ENCODE results near the gene DAB1. TPM values are rescaled to one million over a fixed set of nuclear protein-coding genes. Genes with fewer than 3 reads are reported as not detected.

DAB1 gene
- total and polyA plus RNA-seq, 10 of the 15 experiments (the other 5 are each of a cell fraction or from before 2014, with no cell fraction given) = 0.02 to 0.10 (median 0.03) TPM; not detected in 5

DNA sequence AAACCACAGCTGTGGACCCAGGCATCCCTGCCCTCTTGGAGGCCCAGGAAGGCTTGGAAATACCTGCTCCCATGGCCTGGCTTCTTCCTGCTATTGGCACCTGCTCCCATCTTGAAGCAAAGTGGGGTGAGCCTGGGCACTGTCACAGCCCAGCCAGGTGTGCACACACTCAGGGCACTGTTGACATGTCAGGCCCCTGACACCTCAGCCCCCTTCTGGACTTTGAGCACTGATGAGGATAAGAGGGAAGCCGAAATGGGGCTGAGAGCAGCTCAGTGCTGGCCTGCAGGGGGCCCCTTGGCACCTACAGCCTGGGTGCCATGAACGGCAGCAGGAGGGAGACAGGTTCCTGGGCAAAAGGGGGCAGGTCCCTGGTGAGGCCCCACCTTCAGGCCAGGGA, 55.9 kb downstream of the DAB1 start:
- Histone ChIP-seq H3K4me2 (ENCODE audit: control insufficient read depth, insufficient read depth) (no peak overlapping the region), H3K36me3 (ENCODE audit: control insufficient read depth in 2 of 2, insufficient read depth in 2 of 2, low read length in 1 of 2) (no peaks in the 10 kb centered on the region), H3K27ac (ENCODE audit: control insufficient read depth, insufficient read depth) (no peak overlapping the region), H3K9ac (ENCODE audit: control insufficient read depth, insufficient read depth, low read length) (no peak overlapping the region), H4K20me1 (ENCODE audit: control insufficient read depth, insufficient read depth) (no peaks in the 10 kb centered on the region), H3K4me3 (no peak overlapping the region), H3K4me1 (ENCODE audit: control insufficient read depth, insufficient read depth, low read length) (no peaks in the 10 kb centered on the region), H3K9me3 (replicated peaks; ENCODE audit: control insufficient read depth, insufficient read depth, low read length) (no peaks in the 10 kb centered on the region; the same call in 2 of the 3 replicates), H3K79me2 (ENCODE audit: control insufficient read depth, insufficient read depth, low read length) (no peaks in the 10 kb centered on the region), H2AFZ (ENCODE audit: control insufficient read depth, low read depth, low read length) (no peak overlapping the region), H3K27me3 (replicated peaks in 1 of 2; ENCODE audit: control insufficient read depth in 2 of 2, insufficient read depth in 2 of 2, low read length in 1 of 2) (no peaks in the 10 kb centered on the region)
- DNase-seq (ENCODE audit: low read depth, low spot score) (no peak), FAIRE-seq (no peak), ATAC-seq (no peak)
- POLR2A ChIA-PET = no interaction called here
- intact Hi-C loops (cut with micrococcal nuclease; ENCODE audit: unreplicated experiment) (no loop called here), in situ Hi-C loops (cut with MboI) (no loop called here)
- WGBS (ENCODE audit: insufficient coverage, insufficient replicate concordance, low lambda C conversion rate, missing lambda C conversion rate) = 0% methylated on average over 2 of the region's 2 CpGs
- no TSS peak for BruUV-seq (replicated peaks)
- CTCF ChIA-PET = no interaction called here
- RAD21 ChIA-PET (ENCODE audit: unreplicated experiment) = no interaction called here
- SMC1A ChIA-PET (ENCODE audit: uncharacterized antibody, unreplicated experiment) = no interaction called here
- TF ChIP-seq GATAD2B (conservative IDR thresholded peaks at IDR 0.05; ENCODE audit: low read depth) (no peak), BCL11A (IDR thresholded peaks at IDR 0.05; ENCODE audit: low read depth, low read length) (no peak), MTA3 (IDR thresholded peaks at IDR 0.05; ENCODE audit: borderline replicate concordance, low read length) (no peak), SPI1 (IDR thresholded peaks at IDR 0.05; ENCODE audit: borderline replicate concordance, insufficient read depth, low read depth, low read length) (no peak), POLR2AphosphoS2 (IDR thresholded peaks at IDR 0.05; ENCODE audit: low read depth, low read length) (no peak), NFXL1 (IDR thresholded peaks at IDR 0.05; ENCODE audit: borderline replicate concordance) (no peak), NFYB (IDR thresholded peaks at IDR 0.05; ENCODE audit: insufficient read depth, low read depth, low read length) (no peak), ZNF24 (IDR thresholded peaks at IDR 0.05) (no peak), JUND (IDR thresholded peaks at IDR 0.05; ENCODE audit: low read depth, low read length) (no peak), STAT3 (IDR thresholded peaks at IDR 0.05; ENCODE audit: low read depth, low read length) (no peak), PRDM15 (CRISPR knock-in tag; IDR thresholded peaks at IDR 0.05) (no peak), BACH1 (IDR thresholded peaks at IDR 0.05; ENCODE audit: borderline replicate concordance) (no peak), LARP7 (IDR thresholded peaks at IDR 0.05) (no peak)
- TF ChIP-seq, protein P1, sequence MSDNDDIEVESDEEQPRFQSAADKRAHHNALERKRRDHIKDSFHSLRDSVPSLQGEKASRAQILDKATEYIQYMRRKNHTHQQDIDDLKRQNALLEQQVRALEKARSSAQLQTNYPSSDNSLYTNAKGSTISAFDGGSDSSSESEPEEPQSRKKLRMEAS (IDR thresholded peaks at IDR 0.05; ENCODE audit: low read depth, low read length) = no peak
- TF ChIP-seq, protein P2, sequence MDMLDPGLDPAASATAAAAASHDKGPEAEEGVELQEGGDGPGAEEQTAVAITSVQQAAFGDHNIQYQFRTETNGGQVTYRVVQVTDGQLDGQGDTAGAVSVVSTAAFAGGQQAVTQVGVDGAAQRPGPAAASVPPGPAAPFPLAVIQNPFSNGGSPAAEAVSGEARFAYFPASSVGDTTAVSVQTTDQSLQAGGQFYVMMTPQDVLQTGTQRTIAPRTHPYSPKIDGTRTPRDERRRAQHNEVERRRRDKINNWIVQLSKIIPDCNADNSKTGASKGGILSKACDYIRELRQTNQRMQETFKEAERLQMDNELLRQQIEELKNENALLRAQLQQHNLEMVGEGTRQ (IDR thresholded peaks at IDR 0.05; ENCODE audit: borderline replicate concordance, low read depth, low read length) = no peak
- TF ChIP-seq, protein P3, sequence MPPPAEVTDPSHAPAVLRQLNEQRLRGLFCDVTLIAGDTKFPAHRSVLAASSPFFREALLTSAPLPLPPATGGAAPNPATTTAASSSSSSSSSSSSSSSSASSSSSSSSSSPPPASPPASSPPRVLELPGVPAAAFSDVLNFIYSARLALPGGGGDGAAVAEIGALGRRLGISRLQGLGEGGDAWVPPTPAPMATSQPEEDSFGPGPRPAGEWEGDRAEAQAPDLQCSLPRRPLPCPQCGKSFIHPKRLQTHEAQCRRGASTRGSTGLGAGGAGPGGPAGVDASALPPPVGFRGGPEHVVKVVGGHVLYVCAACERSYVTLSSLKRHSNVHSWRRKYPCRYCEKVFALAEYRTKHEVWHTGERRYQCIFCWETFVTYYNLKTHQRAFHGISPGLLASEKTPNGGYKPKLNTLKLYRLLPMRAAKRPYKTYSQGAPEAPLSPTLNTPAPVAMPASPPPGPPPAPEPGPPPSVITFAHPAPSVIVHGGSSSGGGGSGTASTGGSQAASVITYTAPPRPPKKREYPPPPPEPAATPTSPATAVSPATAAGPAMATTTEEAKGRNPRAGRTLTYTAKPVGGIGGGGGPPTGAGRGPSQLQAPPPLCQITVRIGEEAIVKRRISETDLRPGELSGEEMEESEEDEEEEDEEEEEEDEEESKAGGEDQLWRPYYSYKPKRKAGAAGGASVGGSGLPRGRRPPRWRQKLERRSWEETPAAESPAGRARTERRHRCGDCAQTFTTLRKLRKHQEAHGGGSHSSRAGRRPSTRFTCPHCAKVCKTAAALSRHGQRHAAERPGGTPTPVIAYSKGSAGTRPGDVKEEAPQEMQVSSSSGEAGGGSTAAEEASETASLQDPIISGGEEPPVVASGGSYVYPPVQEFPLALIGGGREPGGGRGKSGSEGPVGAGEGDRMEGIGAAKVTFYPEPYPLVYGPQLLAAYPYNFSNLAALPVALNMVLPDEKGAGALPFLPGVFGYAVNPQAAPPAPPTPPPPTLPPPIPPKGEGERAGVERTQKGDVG (CRISPR knock-in tag; IDR thresholded peaks at IDR 0.05) = no peak
- TF ChIP-seq, protein P4, sequence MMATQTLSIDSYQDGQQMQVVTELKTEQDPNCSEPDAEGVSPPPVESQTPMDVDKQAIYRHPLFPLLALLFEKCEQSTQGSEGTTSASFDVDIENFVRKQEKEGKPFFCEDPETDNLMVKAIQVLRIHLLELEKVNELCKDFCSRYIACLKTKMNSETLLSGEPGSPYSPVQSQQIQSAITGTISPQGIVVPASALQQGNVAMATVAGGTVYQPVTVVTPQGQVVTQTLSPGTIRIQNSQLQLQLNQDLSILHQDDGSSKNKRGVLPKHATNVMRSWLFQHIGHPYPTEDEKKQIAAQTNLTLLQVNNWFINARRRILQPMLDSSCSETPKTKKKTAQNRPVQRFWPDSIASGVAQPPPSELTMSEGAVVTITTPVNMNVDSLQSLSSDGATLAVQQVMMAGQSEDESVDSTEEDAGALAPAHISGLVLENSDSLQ (IDR thresholded peaks at IDR 0.05) = no peak
